Measurements from ENCODE around the gene GRK1.
A peak's percentile ranks its signal among the peaks of the same experiment; 100 is the strongest.
"Not testable (repeated sequence)": the region's sequence is repeated elsewhere in the genome, so short reads cannot be mapped to it uniquely, and the experiment has no call there.

GRK1 gene

GRCh38 chr13:113740286-113740556 lies 73.2 kb downstream of the GRK1 start:
- Mint-ChIP-seq H3K9me3 (no peaks in the 10 kb centered on the region), H3K4me3 (no peak overlapping the region), H3K27ac (no peak overlapping the region), H3K27me3 (peaks cover 71% of the 10 kb centered on the region), H3K4me1 (ENCODE audit: low read depth) (peaks cover 49% of the 10 kb centered on the region), H3K36me3 (ENCODE audit: low read depth) (no peaks in the 10 kb centered on the region)
- intact Hi-C loops (cut with micrococcal nuclease), result no loop called here

- no peaks in the 10 kb centered on the region for H3K9me3 Mint-ChIP-seq
- H3K4me1 Mint-ChIP-seq (ENCODE audit: low read depth), result peaks cover 51% of the 10 kb centered on the region
- H3K27me3 Mint-ChIP-seq, result peaks cover 73% of the 10 kb centered on the region
- intact Hi-C loops (cut with micrococcal nuclease), result no loop called here
- H3K36me3 Mint-ChIP-seq (ENCODE audit: low read depth), result no peaks in the 10 kb centered on the region
- no peak overlapping the region for H3K4me3 Mint-ChIP-seq
- H3K27ac Mint-ChIP-seq, result no peak overlapping the region
Observed at GRCh38 chr13:113740661-113741060, 73.6 kb downstream of the GRK1 start.

GRCh38 chr13:113741191-113741668 lies 74.2 kb downstream of the GRK1 start:
- H3K4me1 Mint-ChIP-seq (ENCODE audit: low read depth), result peaks cover 53% of the 10 kb centered on the region
- H3K4me3 Mint-ChIP-seq, result no peak overlapping the region
- H3K36me3 Mint-ChIP-seq (ENCODE audit: low read depth), result no peaks in the 10 kb centered on the region
- intact Hi-C loops (cut with micrococcal nuclease), result no loop called here
- H3K9me3 Mint-ChIP-seq, result no peaks in the 10 kb centered on the region
- H3K27me3 Mint-ChIP-seq, result peaks cover 75% of the 10 kb centered on the region
- no peak overlapping the region for H3K27ac Mint-ChIP-seq

GRCh38 chr13:113742000-113742441 lies 75.0 kb downstream of the GRK1 start:
- no peaks in the 10 kb centered on the region for H3K36me3 Mint-ChIP-seq (ENCODE audit: low read depth)
- intact Hi-C loops (cut with micrococcal nuclease), result loop anchor here (2.0 kb wide), 1 partner anchor 17 kb away; the partner anchor contains the start of gene TMEM255B
- no peaks in the 10 kb centered on the region for H3K9me3 Mint-ChIP-seq
- H3K27ac Mint-ChIP-seq, result peak overlapping the region; percentile 6
- peaks cover 72% of the 10 kb centered on the region for H3K27me3 Mint-ChIP-seq
- H3K4me1 Mint-ChIP-seq (ENCODE audit: low read depth), result peaks cover 47% of the 10 kb centered on the region
- no peak overlapping the region for H3K4me3 Mint-ChIP-seq

- Mint-ChIP-seq H3K9me3 (no peaks in the 10 kb centered on the region), H3K4me3 (no peak overlapping the region), H3K4me1 (ENCODE audit: low read depth) (peaks cover 42% of the 10 kb centered on the region), H3K27me3 (peaks cover 75% of the 10 kb centered on the region), H3K27ac (peak overlapping the region; percentile 6), H3K36me3 (ENCODE audit: low read depth) (no peaks in the 10 kb centered on the region)
- intact Hi-C loops (cut with micrococcal nuclease), result loop anchor here (2.0 kb wide), 1 partner anchor 16 kb away; the partner anchor contains the start of gene TMEM255B
Observed at GRCh38 chr13:113742445-113743120, 75.6 kb downstream of the GRK1 start.

GRCh38 chr13:113743366-113744195 lies 76.6 kb downstream of the GRK1 start:
- intact Hi-C loops (cut with micrococcal nuclease), result loop anchor here (2.0 kb wide), 1 partner anchor 15 kb away; the partner anchor contains the start of gene TMEM255B
- peak overlapping the region; percentile 6 for H3K27ac Mint-ChIP-seq
- H3K27me3 Mint-ChIP-seq, result peaks cover 71% of the 10 kb centered on the region
- H3K9me3 Mint-ChIP-seq, result no peaks in the 10 kb centered on the region
- peaks cover 41% of the 10 kb centered on the region for H3K4me1 Mint-ChIP-seq (ENCODE audit: low read depth)
- H3K4me3 Mint-ChIP-seq, result no peak overlapping the region
- H3K36me3 Mint-ChIP-seq (ENCODE audit: low read depth), result no peaks in the 10 kb centered on the region

GRCh38 chr13:113744197-113745000 lies 77.4 kb downstream of the GRK1 start:
- intact Hi-C loops (cut with micrococcal nuclease), result no loop called here
- peaks cover 69% of the 10 kb centered on the region for H3K27me3 Mint-ChIP-seq
- H3K4me3 Mint-ChIP-seq, result no peak overlapping the region

GRCh38 chr13:113745059-113745458 lies 78.0 kb downstream of the GRK1 start:
- peaks cover 64% of the 10 kb centered on the region for H3K27me3 Mint-ChIP-seq
- no peak overlapping the region for H3K27ac Mint-ChIP-seq
- H3K9me3 Mint-ChIP-seq, result no peaks in the 10 kb centered on the region
- no peaks in the 10 kb centered on the region for H3K36me3 Mint-ChIP-seq (ENCODE audit: low read depth)
- H3K4me1 Mint-ChIP-seq (ENCODE audit: low read depth), result peaks cover 41% of the 10 kb centered on the region
- intact Hi-C loops (cut with micrococcal nuclease), result no loop called here
- no peak overlapping the region for H3K4me3 Mint-ChIP-seq

More at GRCh38 chr13:113744197-113745000, 77.4 kb downstream of the GRK1 start:
- H3K36me3 Mint-ChIP-seq (ENCODE audit: low read depth), result no peaks in the 10 kb centered on the region
- no peaks in the 10 kb centered on the region for H3K9me3 Mint-ChIP-seq
- no peak overlapping the region for H3K27ac Mint-ChIP-seq
- H3K4me1 Mint-ChIP-seq (ENCODE audit: low read depth), result peaks cover 41% of the 10 kb centered on the region

- Mint-ChIP-seq H3K27me3 (peaks cover 59% of the 10 kb centered on the region), H3K4me1 (ENCODE audit: low read depth) (peaks cover 37% of the 10 kb centered on the region)
- H3K9me3 Mint-ChIP-seq; H3K36me3 Mint-ChIP-seq (ENCODE audit: low read depth); H3K4me3 Mint-ChIP-seq; intact Hi-C loops (cut with micrococcal nuclease); H3K27ac Mint-ChIP-seq: not testable (repeated sequence)
Observed at GRCh38 chr13:113745500-113746142, 78.6 kb downstream of the GRK1 start.

- H3K27me3 Mint-ChIP-seq, result peaks cover 54% of the 10 kb centered on the region
- H3K4me1 Mint-ChIP-seq (ENCODE audit: low read depth), result peaks cover 32% of the 10 kb centered on the region
- intact Hi-C loops (cut with micrococcal nuclease), result no loop called here
- H3K36me3 Mint-ChIP-seq (ENCODE audit: low read depth), result no peaks in the 10 kb centered on the region
- H3K4me3 Mint-ChIP-seq, result no peak overlapping the region
- H3K27ac Mint-ChIP-seq, result no peak overlapping the region
- H3K9me3 Mint-ChIP-seq, result peaks cover 6% of the 10 kb centered on the region
Observed at GRCh38 chr13:113746143-113746525, 79.1 kb downstream of the GRK1 start.

GRCh38 chr13:113746671-113747070 lies 79.7 kb downstream of the GRK1 start:
- peaks cover 27% of the 10 kb centered on the region for H3K4me1 Mint-ChIP-seq (ENCODE audit: low read depth)
- intact Hi-C loops (cut with micrococcal nuclease), result no loop called here
- peaks cover 50% of the 10 kb centered on the region for H3K27me3 Mint-ChIP-seq
- H3K36me3 Mint-ChIP-seq (ENCODE audit: low read depth), result no peaks in the 10 kb centered on the region
- no peak overlapping the region for H3K27ac Mint-ChIP-seq
- H3K9me3 Mint-ChIP-seq, result peaks cover 10% of the 10 kb centered on the region
- no peak overlapping the region for H3K4me3 Mint-ChIP-seq

- Mint-ChIP-seq H3K27me3 (peaks cover 50% of the 10 kb centered on the region), H3K4me1 (ENCODE audit: low read depth) (peaks cover 20% of the 10 kb centered on the region), H3K4me3 (no peak overlapping the region), H3K27ac (no peak overlapping the region), H3K9me3 (peaks cover 10% of the 10 kb centered on the region), H3K36me3 (ENCODE audit: low read depth) (no peaks in the 10 kb centered on the region)
- intact Hi-C loops (cut with micrococcal nuclease), result no loop called here
Observed at GRCh38 chr13:113747291-113747833, 80.3 kb downstream of the GRK1 start.

Data from dendritic cell treated with granulocyte-macrophage colony-stimulating factor and Interleukin-4, amounts not matched to agents 40 ng/mL and 50 ng/mL, for 4 days (primary cell).